Head of caudate nucleus (tissue), 42 donors: Measurements from ENCODE around the gene KLRC3.
A peak's percentile ranks its signal among the peaks of the same experiment; 100 is the strongest.
"Not testable (repeated sequence)": the region's sequence is repeated elsewhere in the genome, so short reads cannot be mapped to it uniquely, and the experiment has no call there.

Experiments
- DNase-seq, 42 donors: peaks; one replicate each; pipeline versions ENCODE4 v3.0.0 to v3.0.0-alpha.2; 2020 to 2021; ENCODE audit warnings: mixed read lengths in 7 of 42
- intact Hi-C: fragments of 100-400 bp; cut with DNase I; formaldehyde crosslinking; loops from one replicate; pipeline ENCODE4 v1.15.0; 2022

KLRC3 gene

GRCh38 chr12:10406725-10407124 lies 13.7 kb downstream of the KLRC3 start:
- DNase-seq = no peak
- intact Hi-C loops = no loop called here

GRCh38 chr12:10405294-10405693 lies 15.1 kb downstream of the KLRC3 start:
- intact Hi-C loops = no loop called here
- DNase-seq = no peak

- intact Hi-C loops = no loop called here
Observed at GRCh38 chr12:10404798-10405197, 15.6 kb downstream of the KLRC3 start.

DNA sequence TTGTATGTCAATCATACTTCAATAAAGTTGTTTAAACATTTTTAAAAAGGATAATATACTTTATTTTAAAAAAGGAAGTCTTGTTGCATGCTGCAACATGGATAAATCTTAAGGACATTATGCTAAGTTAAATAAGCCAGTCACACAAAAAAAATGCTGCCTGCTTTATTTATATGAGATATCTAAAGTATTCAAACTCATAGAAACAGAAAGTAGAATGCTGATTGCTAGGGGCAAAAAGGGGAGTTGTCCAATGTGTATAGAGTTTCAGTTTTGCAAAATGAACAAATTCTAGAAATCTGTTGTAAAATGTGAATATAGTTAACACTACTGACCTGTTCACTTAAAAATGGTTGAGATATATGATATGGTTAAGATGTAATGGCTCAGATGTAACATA lies 19.6 kb downstream of the KLRC3 start:
- intact Hi-C loops = no loop called here

More at GRCh38 chr12:10404798-10405197, 15.6 kb downstream of the KLRC3 start:
- no peak for DNase-seq

DNA sequence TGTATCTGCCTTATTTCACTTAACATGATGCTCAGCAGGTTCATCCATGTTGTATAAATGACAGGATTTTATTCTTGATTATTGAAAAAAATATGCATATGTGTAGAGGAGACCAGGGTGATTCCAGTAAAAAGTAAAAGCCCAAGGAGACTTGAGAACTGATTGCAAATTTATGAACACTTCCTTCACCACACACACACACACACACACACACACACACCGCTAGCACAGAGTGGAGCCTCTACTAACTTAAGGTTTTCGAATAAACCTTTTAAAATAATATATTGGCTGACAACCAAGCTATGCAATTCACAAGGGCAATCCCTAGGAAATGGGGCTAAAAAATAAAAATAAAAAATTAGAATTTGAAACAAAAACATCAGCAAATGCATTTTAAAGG lies 22.2 kb downstream of the KLRC3 start:
- intact Hi-C loops = no loop called here
- no peak for DNase-seq

More for the DNA sequence above, 19.6 kb downstream of the KLRC3 start:
- no peak for DNase-seq

DNA sequence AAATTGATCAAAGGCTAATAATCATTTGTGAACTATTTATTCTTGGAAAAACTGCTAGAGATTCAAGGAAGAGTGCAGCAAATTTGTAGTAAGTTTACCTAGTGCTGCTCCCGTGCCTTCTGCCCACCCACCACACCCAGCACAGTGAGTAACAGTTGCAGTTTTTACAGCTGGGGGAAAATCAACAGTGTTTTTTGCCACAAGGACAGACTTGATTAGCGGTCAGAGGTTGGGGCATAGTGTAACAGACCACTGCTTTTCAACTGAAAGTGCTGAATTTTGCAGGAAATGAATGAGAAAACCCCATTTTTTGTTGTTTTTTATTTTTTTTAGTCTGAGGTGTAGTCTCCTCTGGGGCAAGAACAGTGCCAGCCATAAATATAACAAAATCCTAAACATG lies 23.1 kb downstream of the KLRC3 start:
- intact Hi-C loops = no loop called here
- DNase-seq = no peak

- intact Hi-C loops, DNase-seq: not testable (repeated sequence)
Observed at GRCh38 chr12:10396176-10396575, 24.2 kb downstream of the KLRC3 start.

GRCh38 chr12:10395390-10395998 lies 24.9 kb downstream of the KLRC3 start:
- intact Hi-C loops = no loop called here
- peak in 1 of 42 donors; percentile 20 for DNase-seq

DNA sequence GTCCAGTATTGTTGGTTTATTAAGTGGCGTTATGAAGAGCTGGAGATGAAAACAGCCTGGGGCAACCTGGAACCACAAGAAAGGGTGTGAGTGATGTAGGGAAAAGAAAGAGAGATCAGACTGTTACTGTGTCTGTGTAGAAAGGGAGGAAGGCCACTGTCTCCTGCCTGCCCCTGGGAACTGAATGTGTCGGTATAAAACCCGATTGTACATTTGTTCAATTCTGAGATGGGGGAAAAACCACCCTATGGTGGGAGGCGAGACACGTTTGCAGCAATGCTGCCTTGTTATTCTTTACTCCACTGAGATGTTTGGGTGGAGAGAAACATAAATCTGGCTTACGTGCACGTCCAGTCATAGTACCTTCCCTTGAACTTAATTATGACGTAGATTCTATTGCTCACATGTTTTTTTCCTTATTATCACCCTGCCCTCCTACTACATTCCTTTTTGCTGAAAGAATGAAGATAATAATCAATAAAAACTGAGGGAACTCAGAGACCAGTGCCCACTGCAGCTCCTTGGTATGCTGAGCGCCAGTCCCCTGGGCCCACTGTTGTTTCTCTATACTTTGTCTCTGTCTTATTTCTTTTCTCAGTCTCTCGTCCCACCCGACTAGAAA lies 25.8 kb downstream of the KLRC3 start:
- intact Hi-C loops = not testable (repeated sequence)

DNA sequence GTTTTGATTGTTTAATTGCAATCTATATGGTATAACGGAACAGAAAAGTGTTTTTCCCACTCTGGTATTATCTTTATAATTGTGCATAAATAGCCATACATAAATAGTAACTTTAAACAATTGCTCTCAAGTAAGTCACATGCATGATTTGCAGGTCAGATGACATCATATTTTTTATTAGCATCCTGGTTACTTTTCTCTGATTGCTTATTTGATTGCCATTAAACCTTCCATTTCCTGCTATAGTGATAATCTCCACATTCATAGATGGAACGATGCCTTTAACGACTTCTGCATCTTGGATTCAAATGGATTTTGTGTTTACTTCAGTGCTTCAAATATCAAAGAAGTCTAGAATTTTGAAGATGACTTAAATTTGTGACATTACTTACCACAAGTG lies 27.1 kb downstream of the KLRC3 start:
- intact Hi-C loops = no loop called here
- no peak for DNase-seq

More for the DNA sequence above, 25.8 kb downstream of the KLRC3 start:
- not testable (repeated sequence) for DNase-seq

DNA sequence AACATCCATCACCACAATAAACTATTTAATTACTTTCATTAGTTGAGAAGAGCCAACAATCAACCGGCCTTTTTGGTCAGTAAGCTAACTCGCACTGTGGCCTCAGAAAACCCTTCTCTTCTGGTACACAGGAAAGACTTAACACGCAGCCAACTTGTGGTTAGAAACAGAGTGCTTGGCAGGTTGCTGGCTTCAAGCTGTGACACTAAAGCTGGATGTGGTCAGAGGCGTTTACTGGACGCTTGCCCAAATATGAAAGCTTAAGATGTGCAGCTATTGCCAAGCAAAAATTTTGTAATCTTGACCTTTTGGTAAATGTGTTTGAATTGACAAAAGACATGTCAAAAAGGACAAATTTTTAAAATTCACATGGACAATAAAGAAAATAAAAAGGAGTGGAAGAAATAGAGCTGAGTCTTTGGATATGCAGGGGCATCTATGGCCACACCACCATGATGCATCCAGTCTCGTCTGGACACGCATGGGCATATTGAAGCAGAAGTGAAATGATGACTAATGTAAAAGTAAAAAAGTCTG lies 27.9 kb downstream of the KLRC3 start:
- DNase-seq = peak in 1 of 42 donors; percentile 36
- intact Hi-C loops = no loop called here

GRCh38 chr12:10390991-10391390 lies 29.4 kb downstream of the KLRC3 start:
- DNase-seq, intact Hi-C loops: not testable (repeated sequence)

DNA sequence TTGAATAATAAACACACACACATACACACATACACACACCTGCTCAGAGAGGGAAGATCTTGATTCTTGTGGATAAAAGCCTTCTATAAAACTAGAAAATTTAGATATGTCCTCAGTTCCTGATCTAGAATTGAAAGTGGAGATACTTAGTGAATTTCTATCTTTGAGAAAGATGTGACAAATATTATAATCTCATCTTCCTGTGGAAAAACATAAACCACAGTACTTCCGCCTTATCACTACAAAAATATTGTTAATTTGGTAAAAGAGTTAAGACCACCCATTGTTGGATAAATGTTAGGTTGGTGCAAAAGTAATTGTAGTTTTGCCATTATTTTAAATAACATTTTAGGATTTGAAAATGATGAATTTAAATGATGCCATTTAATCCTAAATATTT lies 30.5 kb downstream of the KLRC3 start, which contains the start of gene KLRK1:
Gene KLRK1 (minus strand): TSS at position 138 of the 400 bp plus-strand sequence. CDS start 1,231 bp downstream, outside the sequence.
- DNase-seq = no peak
- intact Hi-C loops = no loop called here

- intact Hi-C loops = no loop called here
Observed at GRCh38 chr12:10388624-10389413, 31.6 kb downstream of the KLRC3 start.

DNA sequence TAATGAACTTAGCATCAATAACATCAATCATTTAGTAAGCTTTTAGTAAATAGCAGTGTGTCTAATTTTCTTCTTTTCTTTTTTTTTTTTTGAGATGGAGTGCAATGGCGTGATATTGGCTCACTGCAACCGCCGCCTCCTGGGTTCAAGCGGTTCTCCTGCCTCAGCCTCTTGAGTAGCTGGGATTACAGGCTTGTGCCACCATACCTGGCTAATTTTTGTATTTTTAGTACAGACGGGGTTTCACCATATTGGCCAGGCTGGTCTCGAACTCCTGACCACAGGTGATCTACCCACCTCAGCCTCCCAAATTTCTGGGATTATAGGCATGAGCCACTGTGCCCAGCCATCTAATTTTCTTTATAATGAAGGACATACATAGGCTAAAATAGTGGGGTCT lies 32.9 kb downstream of the KLRC3 start:
- DNase-seq, intact Hi-C loops: not testable (repeated sequence)

More at GRCh38 chr12:10388624-10389413, 31.6 kb downstream of the KLRC3 start:
- no peak for DNase-seq

DNA sequence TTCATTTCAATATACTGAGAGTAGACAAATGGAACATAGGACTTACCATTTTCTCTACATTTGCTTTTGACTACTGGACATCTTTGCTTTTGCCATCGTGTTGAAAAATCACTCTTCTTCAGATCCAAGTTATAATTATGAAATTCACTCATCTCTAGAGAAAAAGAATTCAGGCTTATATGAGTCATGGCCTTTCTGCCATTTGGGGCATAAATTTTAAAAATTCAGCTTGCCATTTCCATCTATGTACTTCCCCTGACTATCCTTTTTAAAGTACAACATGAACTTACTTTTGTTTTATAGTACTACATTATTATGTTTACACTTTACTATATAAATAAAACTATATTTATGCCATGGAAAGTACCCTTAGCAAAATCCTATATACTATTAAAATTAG lies 33.5 kb downstream of the KLRC3 start:
- no peak for DNase-seq
- intact Hi-C loops = no loop called here

DNA sequence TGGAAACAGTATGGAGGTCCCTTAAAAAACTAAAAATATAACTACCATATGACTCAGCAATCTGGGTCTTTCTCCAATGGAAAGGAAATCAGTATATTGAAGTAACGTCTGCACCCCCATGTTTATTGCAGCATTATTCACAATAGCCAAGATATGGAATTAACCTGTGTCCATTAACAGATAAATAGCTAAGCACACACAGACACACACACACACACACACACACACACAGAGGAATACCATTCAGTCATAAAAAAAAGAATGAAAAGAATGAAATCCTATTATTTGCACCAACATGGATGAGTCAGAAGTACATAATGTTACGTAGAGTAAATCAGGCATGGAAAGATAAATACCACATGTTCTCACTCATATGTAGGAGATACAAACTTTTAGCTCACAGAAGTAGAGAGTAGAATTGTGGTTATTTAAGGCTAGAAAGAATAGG lies 35.2 kb downstream of the KLRC3 start:
- DNase-seq = no peak
- intact Hi-C loops = no loop called here

DNA sequence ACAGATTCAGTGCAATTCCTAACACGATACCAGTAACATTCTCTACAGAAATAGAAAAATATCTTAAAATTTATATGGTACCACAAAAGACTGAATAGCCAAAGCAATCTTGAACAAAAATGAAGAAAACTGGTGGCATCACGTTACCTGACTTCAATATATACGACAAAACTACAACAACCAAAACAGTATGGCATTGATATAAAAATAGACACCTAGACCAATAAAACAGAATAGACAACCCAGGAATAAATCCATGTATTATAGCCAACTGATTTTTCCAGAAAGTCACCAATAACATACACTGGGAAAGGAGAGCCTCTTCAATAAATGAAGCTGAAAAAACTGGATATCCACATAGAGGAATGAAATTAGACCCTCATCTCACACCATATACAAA lies 36.2 kb downstream of the KLRC3 start:
- no peak for DNase-seq
- intact Hi-C loops = no loop called here

DNA sequence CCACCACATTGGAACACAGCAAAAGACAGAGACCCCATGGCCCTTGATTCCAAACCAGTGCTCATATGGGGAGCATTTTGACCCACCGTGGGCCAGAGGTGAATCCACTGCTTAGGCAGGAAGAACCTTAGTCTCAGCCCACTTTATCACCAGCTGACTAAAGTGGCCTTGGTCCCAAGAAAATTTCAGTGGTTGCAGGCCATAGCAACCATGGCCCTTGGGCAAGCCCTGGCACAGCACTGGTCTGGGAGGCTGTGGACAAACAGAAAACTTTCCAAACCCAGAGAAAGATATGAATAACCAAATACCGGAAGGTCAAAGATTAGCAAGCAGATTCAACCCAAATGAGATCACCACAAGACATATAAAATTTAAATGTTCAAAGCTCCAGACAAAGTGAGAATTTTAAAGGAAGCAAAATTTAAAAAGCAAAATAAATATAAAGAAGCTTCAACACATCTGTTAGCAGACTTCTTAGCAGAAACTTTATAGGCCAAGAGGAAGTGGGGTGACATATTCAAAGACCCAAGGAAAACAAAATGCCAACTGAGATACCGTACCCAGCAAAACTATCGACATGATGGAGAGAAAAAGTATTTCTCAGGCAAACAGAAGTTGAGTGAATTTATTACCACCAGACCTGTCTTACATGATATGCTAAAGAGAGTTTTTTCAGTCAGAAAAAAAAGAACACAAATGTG lies 38.3 kb downstream of the KLRC3 start:
- DNase-seq = no peak
- intact Hi-C loops = no loop called here
